GM19468 (cell line): ENCODE measurements around the gene XCL2.
"Not testable (repeated sequence)": the region's sequence is repeated elsewhere in the genome, so short reads cannot be mapped to it uniquely, and the experiment has no call there.

Experiments
- ATAC-seq: cut with Tn5 transposase; IDR thresholded peaks from one replicate; pipeline ENCODE4 v1.9.1; 2021; ENCODE audit warnings: mild to moderate bottlenecking, moderate library complexity, moderate number of reproducible peaks; ENCODE audit not compliant: unreplicated experiment; ENCODE audit errors: extremely low read depth

The XCL2 gene

DNA sequence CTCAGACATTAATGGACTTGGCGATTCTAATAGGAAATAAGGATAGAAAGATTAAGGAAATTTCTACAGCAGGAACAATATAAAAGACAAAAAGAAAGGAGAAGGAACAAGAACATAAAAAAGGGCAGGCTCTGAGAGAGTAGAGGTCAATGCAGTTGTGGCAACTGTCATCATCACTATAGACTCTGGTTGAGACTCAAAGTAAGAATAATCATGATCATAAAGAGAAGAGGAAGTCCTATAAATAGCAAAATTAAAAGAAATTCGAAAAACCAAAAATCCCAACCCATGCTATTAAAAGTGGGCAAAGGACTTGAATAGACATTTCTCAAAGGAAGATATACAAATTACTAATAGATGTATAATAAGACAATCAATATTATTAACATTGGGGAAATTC lies 18.2 kb upstream of the XCL2 start:
- ATAC-seq: no peak

GRCh38 chr1:168560370-168560769 lies 16.6 kb upstream of the XCL2 start:
- no peak for ATAC-seq

- no peak for ATAC-seq
These were observed 12.8 kb upstream of the XCL2 start for GRCh38 chr1:168556647-168557046.

- no peak for ATAC-seq
These were observed 11.8 kb upstream of the XCL2 start for GRCh38 chr1:168555508-168556046.

DNA sequence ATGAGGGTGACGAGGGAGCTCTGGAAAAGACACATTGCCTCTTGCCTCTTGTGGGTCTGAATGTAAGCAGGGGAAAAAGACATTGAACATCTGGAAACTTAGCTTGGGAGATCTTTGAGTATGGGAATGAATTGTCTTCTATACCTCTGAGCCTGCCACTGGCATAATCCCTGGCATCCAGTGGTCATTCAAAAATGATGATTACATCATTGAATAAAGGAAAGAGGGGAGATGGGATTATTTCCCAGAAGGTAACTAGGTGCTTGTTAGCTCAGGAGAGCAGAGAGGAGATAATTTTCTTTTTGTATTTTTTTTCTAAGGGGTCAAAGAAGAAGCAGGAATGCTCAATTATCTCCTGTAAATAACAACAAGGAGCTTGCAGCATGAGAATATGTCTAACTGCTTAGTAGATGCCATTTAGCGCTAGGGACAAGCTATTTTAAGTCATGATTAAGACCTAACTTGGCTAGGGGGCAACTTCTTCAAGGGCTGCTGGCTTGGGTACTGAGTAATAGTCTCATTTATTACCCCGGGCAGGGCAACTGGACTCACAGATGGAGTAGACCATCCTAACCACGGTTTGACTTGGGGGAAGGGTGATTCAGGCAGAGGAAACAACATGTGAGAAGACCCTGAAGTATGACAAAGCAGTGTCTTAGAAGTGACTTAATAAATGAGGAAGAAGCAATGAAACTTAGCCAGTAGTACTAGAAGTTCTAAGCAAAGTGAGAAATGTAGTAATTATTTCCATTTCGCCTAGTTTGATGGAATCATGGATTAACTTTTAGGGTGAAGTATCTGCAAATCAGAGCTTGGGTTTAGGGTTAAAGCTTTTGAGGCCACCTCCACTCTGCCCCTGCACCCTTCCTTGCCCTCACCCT lies 11.0 kb upstream of the XCL2 start:
- no peak for ATAC-seq

DNA sequence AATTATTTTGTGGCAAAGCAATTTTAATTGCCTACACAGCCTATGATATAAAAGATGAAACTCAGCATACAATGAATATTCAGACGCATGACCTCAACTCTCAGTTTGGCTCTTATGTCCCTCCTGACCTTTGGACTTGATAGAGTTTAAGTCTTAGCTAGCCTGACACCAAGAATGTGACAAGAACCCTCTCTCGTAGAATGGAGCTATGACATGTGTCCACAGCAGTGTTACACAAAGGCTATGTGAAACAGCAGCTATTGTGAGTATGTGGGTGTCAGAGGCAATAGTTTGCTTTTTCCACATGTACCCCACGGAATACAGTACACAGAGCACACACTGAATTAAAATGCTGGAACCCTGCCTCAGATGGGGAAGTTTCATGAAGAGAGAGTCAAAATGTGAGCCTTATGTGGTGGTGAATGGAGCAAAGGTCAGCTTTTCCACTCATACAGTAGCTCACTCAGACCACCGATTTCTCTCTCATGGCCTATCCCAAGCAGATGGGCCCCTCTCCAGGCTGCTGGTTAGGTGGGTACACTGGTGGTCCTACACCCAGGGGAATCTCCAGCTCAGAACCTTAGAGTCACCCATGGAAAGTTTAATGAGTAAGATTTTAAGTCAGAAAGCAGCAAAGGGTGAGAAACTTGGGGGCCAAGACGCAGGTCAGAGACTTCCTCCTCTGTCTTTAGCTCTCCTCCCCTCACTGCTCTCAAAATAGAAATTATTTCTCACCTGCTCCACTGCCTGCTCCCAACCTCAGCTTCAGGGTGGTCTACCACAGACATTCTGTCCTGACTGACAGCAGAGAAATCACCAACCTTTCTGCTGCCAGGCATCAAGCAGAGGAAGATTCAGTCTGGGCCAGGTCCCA lies 10.1 kb upstream of the XCL2 start:
- ATAC-seq: no peak

DNA sequence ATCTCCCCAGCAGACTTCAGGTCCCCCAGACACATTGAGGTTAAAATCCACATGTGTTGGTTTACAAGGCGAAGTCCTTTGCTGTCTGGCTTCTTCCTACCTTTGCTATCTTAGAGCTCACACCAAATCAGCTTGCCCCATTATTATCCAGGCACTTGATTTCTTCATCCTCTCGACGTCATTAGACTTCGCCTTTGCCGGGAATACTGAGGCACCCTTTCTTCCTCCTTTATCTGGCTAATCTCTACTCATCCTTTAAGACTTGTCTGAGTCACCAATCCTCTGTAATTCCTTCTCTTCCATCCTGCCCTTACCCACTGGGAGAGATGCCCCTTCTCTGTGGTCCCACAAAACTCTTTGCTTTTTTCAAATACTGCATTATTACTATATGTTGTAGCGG lies 9.2 kb upstream of the XCL2 start:
- no peak for ATAC-seq

DNA sequence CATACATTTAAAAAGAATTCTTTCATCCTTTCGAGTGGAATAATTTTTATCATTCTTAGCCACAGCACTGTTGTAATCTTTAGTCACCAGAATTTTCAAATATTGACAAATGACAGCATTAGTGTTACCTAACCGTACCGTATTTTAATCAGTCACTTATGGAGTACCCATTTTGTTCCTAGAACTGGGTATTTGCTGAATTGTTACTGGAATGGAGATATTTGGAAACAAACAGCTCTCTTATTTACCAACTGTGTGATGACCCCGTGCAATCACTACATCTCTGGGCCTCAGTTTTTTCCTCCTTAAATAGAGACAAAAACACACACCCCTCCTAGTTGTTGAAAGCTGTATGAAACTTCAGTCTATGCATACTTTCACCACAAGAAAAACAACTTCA lies 7.9 kb upstream of the XCL2 start:
- ATAC-seq: no peak

GRCh38 chr1:168550971-168551370 lies 7.2 kb upstream of the XCL2 start:
- no peak for ATAC-seq

DNA sequence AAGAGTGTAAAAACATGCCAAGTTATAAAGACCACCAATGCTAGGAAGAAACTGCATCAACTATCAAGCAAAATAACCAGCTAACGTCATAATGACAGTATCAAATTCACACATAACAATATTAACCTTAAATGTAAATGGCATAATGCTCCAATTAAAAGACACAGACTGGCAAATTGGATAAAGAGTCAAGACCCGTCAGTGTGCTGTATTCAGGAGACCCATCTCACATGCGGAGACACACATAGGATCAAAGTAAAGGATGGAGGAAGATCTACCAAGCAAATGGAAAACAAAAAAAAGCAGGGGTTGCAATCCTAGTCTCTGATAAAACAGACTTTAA lies 2.7 kb upstream of the XCL2 start:
- not testable (repeated sequence) for ATAC-seq

DNA sequence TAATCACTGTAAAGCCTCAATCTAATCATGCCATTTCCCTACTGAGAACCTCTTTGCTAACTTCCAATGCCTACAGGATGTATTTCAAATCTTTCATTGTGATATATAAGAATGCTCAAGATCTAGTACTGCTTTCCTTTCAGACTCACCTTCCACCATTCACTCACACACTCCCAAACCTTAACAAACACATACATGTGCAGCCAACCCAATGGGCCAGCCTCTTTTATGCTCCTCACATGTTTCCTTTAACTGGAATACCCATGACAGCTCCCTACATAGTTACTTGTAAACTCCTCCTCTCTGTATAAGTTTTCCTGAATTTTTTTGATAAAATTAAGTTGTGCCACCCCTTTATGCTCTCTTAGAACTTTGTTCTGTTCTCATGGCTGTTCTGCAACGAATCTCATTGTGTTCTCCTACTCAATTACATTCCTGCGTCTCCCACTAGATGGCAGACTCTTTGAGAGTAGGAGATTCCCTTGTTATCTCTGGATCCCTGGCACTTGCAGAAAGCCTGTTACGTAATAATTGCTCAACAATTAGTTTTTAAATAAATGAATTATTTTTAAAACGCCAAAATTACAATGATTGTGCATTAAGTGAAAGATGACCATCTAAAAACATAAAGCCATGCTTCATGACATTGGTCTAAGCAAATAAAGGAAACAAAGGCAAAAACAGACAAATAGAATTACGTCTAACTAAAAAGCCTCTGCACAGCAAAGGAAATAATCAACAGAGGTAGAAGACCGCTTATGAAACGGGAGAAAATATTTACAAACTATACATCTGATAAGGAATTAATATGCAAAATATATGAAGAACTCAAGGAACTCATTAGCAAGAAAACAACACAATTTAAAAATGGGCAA lies 2.1 kb upstream of the XCL2 start:
- ATAC-seq: not testable (repeated sequence)

DNA sequence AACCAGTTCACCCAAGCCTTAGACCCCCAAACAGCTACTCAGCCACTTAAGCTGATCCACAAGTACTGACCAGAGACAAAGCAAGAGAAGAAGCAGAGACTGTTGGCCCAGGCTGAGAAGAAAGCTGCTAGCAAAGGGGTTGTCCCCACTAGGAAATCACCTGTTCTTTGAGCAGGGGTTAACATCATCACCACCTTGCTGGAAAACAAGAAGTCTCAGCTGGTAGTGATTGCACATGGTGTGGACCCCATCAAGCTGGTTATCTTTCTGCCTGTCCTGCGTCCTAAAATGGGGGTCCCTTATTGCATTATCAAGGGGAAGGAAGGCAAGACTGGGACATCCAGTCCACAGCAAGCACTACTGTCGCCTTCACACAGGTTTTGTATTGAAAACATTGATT lies 819 bp downstream of the XCL2 start:
- not testable (repeated sequence) for ATAC-seq

- not testable (repeated sequence) for ATAC-seq
These were observed 3.0 kb downstream of the XCL2 start for GRCh38 chr1:168540798-168541197.

GRCh38 chr1:168535536-168535935 lies 8.3 kb downstream of the XCL2 start:
- no peak for ATAC-seq

GRCh38 chr1:168531615-168532345 lies 12.0 kb downstream of the XCL2 start:
- ATAC-seq: no peak

- no peak for ATAC-seq
These were observed 14.3 kb downstream of the XCL2 start for GRCh38 chr1:168529518-168529917.

DNA sequence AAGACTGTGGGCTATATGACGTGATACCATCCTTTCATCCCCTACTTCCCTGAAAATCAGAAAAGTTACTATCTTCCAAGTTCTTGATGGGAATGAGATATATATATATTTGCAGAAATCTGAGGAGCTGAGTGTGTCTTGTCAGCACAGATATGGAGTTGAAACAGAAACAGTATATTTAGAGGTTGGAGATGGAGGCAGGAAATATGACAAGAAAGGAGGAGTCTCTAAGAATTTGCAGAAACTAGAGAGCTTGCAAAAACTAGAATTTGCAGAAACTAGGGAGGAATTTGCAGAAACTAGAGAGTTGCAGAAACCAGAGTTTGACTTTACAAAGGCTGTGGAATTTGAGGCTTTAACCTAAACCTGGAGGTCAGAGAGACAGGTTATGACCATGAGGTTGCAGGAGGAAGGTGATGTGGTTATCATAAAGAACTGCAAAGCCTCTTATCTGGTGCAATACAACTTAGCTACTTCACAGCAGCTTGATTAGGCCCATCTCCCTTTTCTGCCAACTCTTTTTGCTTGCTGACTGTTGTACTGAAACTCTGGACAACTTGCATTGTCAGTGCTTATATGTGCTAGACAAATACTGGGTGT lies 22.3 kb downstream of the XCL2 start:
- ATAC-seq: no peak

- ATAC-seq: no peak
These were observed 23.0 kb downstream of the XCL2 start for GRCh38 chr1:168520832-168521231.
